ENCODE data around the gene YEATS4. TPM values are rescaled to one million over a fixed set of nuclear protein-coding genes. Genes with fewer than 3 reads are reported as not detected.

YEATS4 gene
- total RNA-seq, 4 donors from 2014 or later, result 7.8 to 29.0 (median 14.3) TPM

- H3K36me3 ChIP-seq, result no peaks in the 10 kb centered on the region
- DNase-seq, result no peak
- H3K27me3 ChIP-seq, result no peaks in the 10 kb centered on the region
- no peak overlapping the region for H3K4me3 ChIP-seq
- TF ChIP-seq POLR2A (IDR thresholded peaks at IDR 0.05) (no peak), CTCF (IDR thresholded peaks at IDR 0.05) (no peak)
- no peak overlapping the region for H3K27ac ChIP-seq
- peaks cover 0 to 8% (median 0%) of the 10 kb centered on the region in 4 donors for H3K4me1 ChIP-seq
- no peaks in the 10 kb centered on the region for H3K9me3 ChIP-seq
Observed at GRCh38 chr12:69338936-69339335, 20.6 kb upstream of the YEATS4 start.

DNA sequence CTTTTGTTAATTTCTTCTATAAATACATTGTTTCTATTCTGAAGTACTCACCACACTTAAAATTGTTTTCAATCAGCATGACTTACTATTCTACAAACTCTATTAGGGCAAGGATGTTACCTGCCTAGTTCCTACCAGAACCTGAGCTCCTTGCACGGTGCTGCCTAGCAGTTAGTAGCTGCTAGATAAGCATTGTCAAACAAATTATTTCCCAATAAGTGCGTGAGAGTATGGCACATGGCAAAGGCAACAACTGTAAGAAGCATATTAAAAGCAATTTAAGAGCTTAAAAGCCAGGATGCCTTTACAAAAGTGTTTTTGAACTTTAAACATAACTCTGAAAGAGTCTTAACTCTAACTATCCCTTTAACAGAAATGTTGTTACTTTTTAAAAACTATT is 19.5 kb upstream of the YEATS4 start:
- no peak overlapping the region for H3K27ac ChIP-seq
- no peak for DNase-seq

DNA sequence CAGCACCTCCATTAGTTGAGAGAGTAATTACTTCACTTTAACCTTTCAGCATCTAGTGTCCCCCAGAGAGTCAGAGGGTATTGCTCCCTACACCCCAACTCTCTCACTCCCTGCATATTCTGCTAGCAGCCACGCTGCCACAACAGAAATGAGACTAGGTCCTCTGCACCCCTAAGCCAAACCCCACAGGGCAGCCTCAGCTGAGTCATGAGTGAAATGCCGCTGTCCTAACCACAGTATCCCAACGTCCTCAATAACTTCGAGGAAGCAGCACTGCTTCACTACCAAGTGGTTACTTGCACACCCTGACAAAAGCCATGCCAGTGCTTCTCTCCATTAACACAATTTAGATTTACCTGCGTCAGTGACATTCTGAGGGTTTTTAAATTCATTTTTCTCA is 18.2 kb upstream of the YEATS4 start:
- Histone ChIP-seq H3K27ac (no peak overlapping the region), H3K4me1 (peaks cover 0 to 8% (median 0%) of the 10 kb centered on the region in 4 donors), H3K9me3 (no peaks in the 10 kb centered on the region), H3K36me3 (no peaks in the 10 kb centered on the region), H3K4me3 (no peak overlapping the region), H3K27me3 (no peaks in the 10 kb centered on the region)
- no peak for DNase-seq
- TF ChIP-seq CTCF (IDR thresholded peaks at IDR 0.05), result no peak
- TF ChIP-seq POLR2A (IDR thresholded peaks at IDR 0.05), result no peak

More for the DNA sequence above, 19.5 kb upstream of the YEATS4 start:
- no peaks in the 10 kb centered on the region for H3K27me3 ChIP-seq
- peaks cover 0 to 8% (median 0%) of the 10 kb centered on the region in 4 donors for H3K4me1 ChIP-seq
- no peak overlapping the region for H3K4me3 ChIP-seq
- TF ChIP-seq CTCF (IDR thresholded peaks at IDR 0.05) (no peak), POLR2A (IDR thresholded peaks at IDR 0.05) (no peak)
- no peaks in the 10 kb centered on the region for H3K36me3 ChIP-seq
- H3K9me3 ChIP-seq, result no peaks in the 10 kb centered on the region

DNA sequence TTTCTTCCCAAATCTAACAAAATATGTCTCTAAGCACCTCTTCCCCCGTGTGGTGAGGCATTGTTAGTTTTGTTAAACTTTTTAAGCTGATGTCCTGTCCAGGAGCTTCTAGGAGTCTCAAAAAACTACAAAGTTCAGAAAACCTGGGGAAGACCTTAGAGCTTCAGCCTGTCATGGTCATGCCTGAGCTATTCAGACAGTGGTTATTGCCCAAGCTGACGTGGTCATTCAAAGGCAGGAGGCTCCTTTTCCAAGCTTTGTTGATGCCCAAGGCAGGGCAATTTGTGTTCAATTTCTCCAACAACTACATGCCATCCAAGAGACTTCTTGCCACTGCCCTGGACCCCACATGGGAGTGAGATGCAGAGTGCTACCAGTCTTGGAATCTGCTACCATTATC is 17.1 kb upstream of the YEATS4 start:
- H3K4me3 ChIP-seq, result no peak overlapping the region
- H3K36me3 ChIP-seq, result no peaks in the 10 kb centered on the region
- no peak overlapping the region for H3K27ac ChIP-seq
- DNase-seq, result no peak
- no peak for TF ChIP-seq POLR2A (IDR thresholded peaks at IDR 0.05)
- no peak for TF ChIP-seq CTCF (IDR thresholded peaks at IDR 0.05)
- no peaks in the 10 kb centered on the region for H3K9me3 ChIP-seq
- no peaks in the 10 kb centered on the region for H3K27me3 ChIP-seq
- peaks cover 0 to 7% (median 0%) of the 10 kb centered on the region in 4 donors for H3K4me1 ChIP-seq

GRCh38 chr12:69343357-69343756 is 16.2 kb upstream of the YEATS4 start:
- DNase-seq, result no peak
- Histone ChIP-seq H3K4me1 (peaks cover 0 to 2% (median 0%) of the 10 kb centered on the region in 4 donors), H3K36me3 (no peaks in the 10 kb centered on the region), H3K27me3 (no peaks in the 10 kb centered on the region), H3K4me3 (no peak overlapping the region), H3K9me3 (no peaks in the 10 kb centered on the region), H3K27ac (no peak overlapping the region)
- TF ChIP-seq POLR2A (IDR thresholded peaks at IDR 0.05), result no peak
- no peak for TF ChIP-seq CTCF (IDR thresholded peaks at IDR 0.05)
